Tibial nerve (tissue), 3 donors: ENCODE results near the gene PRUNE2.

Experiments
- POLR2A ChIP-seq, 2 donors: fragments of 450-650 bp; IDR thresholded peaks; one replicate each; pipeline ENCODE4 v1.6.1; 2017; ENCODE audit warnings: antibody characterized with exemption in 2 of 2, mild to moderate bottlenecking in 2 of 2, moderate library complexity in 2 of 2
- TF ChIP-seq, protein P1 (sequence below), 5 experiments: fragments of 200-600 bp in 3 of 5; fragments of 450-650 bp in 2 of 5; sonication (generic) in 3 of 5; IDR thresholded peaks; one replicate each; pipeline ENCODE4 v1.5.1; 2016 to 2019; ENCODE audit warnings: antibody characterized with exemption in 5 of 5, mild to moderate bottlenecking in 3 of 5, moderate library complexity in 2 of 5

DNA sequence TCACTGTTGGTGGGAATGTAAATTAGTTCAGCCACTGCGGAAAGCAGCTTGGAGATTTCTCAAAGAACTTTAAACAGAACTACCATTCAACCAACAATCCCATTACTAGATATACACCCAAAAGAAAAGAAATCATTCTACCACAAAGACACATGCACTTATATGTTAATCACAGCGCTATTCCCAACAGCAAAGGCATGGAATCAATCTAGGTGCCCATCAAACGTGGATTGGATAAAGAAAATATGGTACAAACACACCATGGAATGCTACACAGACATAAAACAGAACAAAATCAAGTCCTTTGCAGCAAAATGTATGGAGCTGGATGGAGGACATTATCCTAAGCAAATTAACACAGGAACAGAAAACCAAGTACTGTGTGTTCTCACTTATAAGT is 42.1 kb downstream of the PRUNE2 start:
- TF ChIP-seq, protein P1, sequence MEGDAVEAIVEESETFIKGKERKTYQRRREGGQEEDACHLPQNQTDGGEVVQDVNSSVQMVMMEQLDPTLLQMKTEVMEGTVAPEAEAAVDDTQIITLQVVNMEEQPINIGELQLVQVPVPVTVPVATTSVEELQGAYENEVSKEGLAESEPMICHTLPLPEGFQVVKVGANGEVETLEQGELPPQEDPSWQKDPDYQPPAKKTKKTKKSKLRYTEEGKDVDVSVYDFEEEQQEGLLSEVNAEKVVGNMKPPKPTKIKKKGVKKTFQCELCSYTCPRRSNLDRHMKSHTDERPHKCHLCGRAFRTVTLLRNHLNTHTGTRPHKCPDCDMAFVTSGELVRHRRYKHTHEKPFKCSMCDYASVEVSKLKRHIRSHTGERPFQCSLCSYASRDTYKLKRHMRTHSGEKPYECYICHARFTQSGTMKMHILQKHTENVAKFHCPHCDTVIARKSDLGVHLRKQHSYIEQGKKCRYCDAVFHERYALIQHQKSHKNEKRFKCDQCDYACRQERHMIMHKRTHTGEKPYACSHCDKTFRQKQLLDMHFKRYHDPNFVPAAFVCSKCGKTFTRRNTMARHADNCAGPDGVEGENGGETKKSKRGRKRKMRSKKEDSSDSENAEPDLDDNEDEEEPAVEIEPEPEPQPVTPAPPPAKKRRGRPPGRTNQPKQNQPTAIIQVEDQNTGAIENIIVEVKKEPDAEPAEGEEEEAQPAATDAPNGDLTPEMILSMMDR (IDR thresholded peaks at IDR 0.05) = no peak
- no peak for TF ChIP-seq POLR2A (IDR thresholded peaks at IDR 0.05)
